NCI-H2227 (cell line): ENCODE results near the gene APEH.

ENCODE experiments used
- DNase-seq: peaks from one replicate; lab custom pipeline; 2025; ENCODE audit not compliant: unreplicated experiment; lab: John Stamatoyannopoulos, UW

The APEH gene

GRCh38 chr3:49650177-49650576 is 24.0 kb upstream of the APEH start:
- no peak for DNase-seq

GRCh38 chr3:49650637-49651036 is 23.5 kb upstream of the APEH start:
- DNase-seq: no peak

GRCh38 chr3:49652218-49652902 is 21.8 kb upstream of the APEH start:
- DNase-seq: no peak

DNA sequence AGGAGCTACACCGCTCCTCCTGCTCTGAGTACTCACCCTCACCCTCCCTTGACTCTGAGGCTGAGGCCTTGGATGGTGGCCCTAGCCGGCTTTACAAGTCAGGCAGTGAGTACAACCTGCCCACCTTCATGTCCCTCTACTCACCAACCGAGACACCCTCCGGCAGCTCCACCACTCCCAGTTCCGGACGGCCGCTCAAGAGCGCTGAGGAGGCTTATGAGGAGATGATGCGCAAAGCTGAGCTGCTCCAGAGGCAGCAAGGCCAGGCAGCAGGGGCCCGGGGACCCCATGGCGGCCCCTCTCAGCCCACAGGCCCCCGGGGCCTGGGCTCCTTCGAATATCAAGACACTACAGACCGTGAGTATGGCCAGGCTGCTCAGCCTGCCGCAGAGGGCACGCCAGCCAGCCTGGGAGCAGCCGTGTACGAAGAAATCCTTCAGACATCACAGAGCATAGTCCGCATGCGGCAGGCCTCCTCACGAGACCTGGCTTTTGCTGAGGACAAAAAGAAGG is 21.2 kb upstream of the APEH start:
- DNase-seq: no peak

- DNase-seq: no peak
Observed at GRCh38 chr3:49653621-49654020, 20.5 kb upstream of the APEH start.

DNA sequence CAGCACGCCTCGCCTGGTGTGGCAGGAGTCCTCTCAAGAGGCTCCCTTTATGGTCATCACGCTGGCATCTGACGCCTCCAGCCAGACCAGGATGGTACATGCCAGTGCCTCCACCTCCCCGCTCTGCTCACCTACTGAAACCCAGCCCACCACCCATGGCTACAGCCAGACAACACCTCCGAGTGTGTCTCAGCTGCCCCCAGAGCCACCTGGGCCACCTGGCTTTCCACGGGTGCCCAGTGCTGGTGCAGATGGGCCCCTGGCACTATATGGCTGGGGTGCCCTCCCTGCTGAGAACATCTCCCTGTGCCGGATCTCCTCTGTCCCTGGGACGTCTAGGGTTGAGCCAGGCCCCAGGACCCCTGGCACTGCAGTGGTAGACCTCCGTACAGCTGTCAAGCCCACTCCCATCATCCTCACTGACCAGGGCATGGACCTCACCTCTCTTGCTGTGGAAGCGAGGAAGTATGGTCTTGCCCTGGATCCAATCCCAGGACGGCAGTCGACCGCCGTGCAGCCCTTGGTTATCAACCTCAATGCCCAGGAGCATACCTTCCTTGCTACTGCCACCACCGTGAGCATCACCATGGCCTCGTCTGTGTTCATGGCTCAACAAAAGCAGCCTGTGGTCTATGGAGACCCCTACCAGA is 19.9 kb upstream of the APEH start:
- DNase-seq: no peak

GRCh38 chr3:49654955-49655556 is 19.1 kb upstream of the APEH start:
- DNase-seq: no peak

- no peak for DNase-seq
Observed at GRCh38 chr3:49655731-49656285, 18.3 kb upstream of the APEH start.

GRCh38 chr3:49656541-49657112 is 17.5 kb upstream of the APEH start:
- DNase-seq: no peak

- no peak for DNase-seq
Observed at GRCh38 chr3:49657208-49657915, 16.8 kb upstream of the APEH start.

- DNase-seq: no peak
Observed at GRCh38 chr3:49658711-49659110, 15.4 kb upstream of the APEH start.

- no peak for DNase-seq
Observed at GRCh38 chr3:49659756-49660155, 14.4 kb upstream of the APEH start.

GRCh38 chr3:49661281-49661680 is 12.9 kb upstream of the APEH start:
- no peak for DNase-seq

GRCh38 chr3:49662021-49662420 is 12.1 kb upstream of the APEH start:
- no peak for DNase-seq

GRCh38 chr3:49662720-49663413 is 11.3 kb upstream of the APEH start:
- no peak for DNase-seq

DNA sequence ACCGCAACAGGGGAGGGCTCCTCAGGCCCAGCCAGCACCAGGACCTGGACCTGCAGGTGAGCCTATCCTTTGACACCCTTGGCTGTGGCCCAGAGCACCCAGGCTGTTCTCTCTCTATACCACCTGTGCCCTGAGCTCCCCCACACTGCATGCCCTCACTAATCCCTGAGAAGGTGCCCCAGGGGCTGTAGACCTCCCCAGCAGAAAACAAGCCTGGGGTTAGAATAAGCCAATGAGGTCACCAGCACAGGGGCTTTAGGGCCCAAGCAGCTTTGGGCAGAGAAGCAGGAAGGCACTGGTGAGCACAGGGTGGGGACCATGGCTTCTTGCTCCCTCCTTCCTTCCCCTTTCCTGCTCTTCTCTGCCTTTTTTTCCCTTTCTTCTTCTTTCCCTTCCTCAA is 10.3 kb upstream of the APEH start:
- DNase-seq: no peak

GRCh38 chr3:49664300-49664699 is 9.9 kb upstream of the APEH start:
- no peak for DNase-seq

GRCh38 chr3:49665822-49666519 is 8.2 kb upstream of the APEH start:
- no peak for DNase-seq

GRCh38 chr3:49666592-49666991 is 7.6 kb upstream of the APEH start:
- DNase-seq: no peak
